Upper lobe of right lung (tissue), 1 donor: ENCODE measurements around the gene FEZF2. TPM values are rescaled to one million over a fixed set of nuclear protein-coding genes. Genes with fewer than 3 reads are reported as not detected.

Experiments used
- ATAC-seq: fragments of 200-7000 bp; cut with Tn5 transposase; one replicate; pipeline ENCODE4 v1.9.1; 2020; ENCODE audit warnings: mild to moderate bottlenecking, moderate library complexity
- DNase-seq: peaks from one replicate; pipeline ENCODE4 v3.0.0-alpha.2; 2020
- H3K27ac ChIP-seq: fragments of 200-600 bp; one replicate; pipeline ENCODE4 v1.8.0; 2022
- H3K27me3 ChIP-seq: fragments of 200-600 bp; one replicate; pipeline ENCODE4 v1.8.0; 2022; ENCODE audit warnings: mild to moderate bottlenecking
- H3K36me3 ChIP-seq: fragments of 200-600 bp; one replicate; pipeline ENCODE4 v1.8.0; 2022
- H3K4me1 ChIP-seq: fragments of 200-600 bp; one replicate; pipeline ENCODE4 v1.8.0; 2022
- H3K4me3 ChIP-seq: fragments of 200-600 bp; one replicate; pipeline ENCODE4 v1.8.0; 2022; ENCODE audit warnings: mild to moderate bottlenecking
- H3K9me3 ChIP-seq: fragments of 200-600 bp; one replicate; pipeline ENCODE4 v1.8.0; 2022
- intact Hi-C: fragments of 100-400 bp; cut with DNase I; formaldehyde crosslinking; loops from one replicate; pipeline ENCODE4 v1.11.0; 2022
- long read RNA-seq: library from polyadenylated mRNA; unstranded; transcript quantifications from one replicate; pipeline ENCODE4 v2.0.0, GENCODE V29; 2021
- total RNA-seq: library from RNA; stranded (reverse); fragmentation: NEBNext Ultra II Directional; extraction: Animal tissue kit (Norgen Biotek cat#: 25700); gene quantifications from one replicate; pipeline ENCODE4 v1.2.1, GENCODE V29; 2021
- TF ChIP-seq, protein P1 (sequence below): fragments of 200-600 bp; IDR thresholded peaks from one replicate; pipeline ENCODE4 v1.8.0; 2022; ENCODE audit warnings: antibody characterized with exemption
- donor health status: DM: no; HTN: yes; CAD: no; lungs with severe emphysema.

FEZF2 gene
- total RNA-seq: not detected
- long read RNA-seq: 0 reads

DNA sequence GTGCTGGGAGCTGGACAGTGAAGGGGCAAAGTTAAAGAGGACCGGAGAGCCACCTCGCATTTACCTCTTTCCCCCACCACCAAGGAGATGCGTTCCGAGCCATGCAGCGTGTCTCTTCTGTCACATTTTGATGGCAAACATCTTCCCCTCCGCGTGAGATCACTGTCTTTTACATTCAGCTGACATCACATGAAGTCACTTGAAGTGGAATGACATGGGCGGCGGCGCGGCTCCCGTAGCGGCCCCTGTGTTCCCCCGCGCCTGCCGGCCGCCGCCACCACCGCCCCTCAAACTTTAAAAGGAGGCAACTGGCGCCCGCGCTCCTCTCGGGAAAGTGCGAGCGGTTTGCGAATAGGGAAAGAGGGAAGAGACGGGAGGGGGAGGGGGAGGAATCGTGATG, at the start of gene FEZF2:
FEZF2 (minus strand) TSS at position 336 of the 400 bp plus-strand sequence. CDS start 682 bp downstream, outside the sequence.
- Histone ChIP-seq H3K9me3 (no peaks in the 10 kb centered on the region), H3K4me1 (peaks cover 11% of the 10 kb centered on the region), H3K27me3 (peaks cover 99% of the 10 kb centered on the region), H3K27ac (no peak within 1 kb of the TSS), H3K4me3 (peak within 1 kb of the TSS; percentile 16), H3K36me3 (no peaks in the 10 kb centered on the region)
- DNase-seq (no peak), ATAC-seq (no peak)
- intact Hi-C loops: no loop called here
- TF ChIP-seq, protein P1, sequence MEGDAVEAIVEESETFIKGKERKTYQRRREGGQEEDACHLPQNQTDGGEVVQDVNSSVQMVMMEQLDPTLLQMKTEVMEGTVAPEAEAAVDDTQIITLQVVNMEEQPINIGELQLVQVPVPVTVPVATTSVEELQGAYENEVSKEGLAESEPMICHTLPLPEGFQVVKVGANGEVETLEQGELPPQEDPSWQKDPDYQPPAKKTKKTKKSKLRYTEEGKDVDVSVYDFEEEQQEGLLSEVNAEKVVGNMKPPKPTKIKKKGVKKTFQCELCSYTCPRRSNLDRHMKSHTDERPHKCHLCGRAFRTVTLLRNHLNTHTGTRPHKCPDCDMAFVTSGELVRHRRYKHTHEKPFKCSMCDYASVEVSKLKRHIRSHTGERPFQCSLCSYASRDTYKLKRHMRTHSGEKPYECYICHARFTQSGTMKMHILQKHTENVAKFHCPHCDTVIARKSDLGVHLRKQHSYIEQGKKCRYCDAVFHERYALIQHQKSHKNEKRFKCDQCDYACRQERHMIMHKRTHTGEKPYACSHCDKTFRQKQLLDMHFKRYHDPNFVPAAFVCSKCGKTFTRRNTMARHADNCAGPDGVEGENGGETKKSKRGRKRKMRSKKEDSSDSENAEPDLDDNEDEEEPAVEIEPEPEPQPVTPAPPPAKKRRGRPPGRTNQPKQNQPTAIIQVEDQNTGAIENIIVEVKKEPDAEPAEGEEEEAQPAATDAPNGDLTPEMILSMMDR: no peak

DNA sequence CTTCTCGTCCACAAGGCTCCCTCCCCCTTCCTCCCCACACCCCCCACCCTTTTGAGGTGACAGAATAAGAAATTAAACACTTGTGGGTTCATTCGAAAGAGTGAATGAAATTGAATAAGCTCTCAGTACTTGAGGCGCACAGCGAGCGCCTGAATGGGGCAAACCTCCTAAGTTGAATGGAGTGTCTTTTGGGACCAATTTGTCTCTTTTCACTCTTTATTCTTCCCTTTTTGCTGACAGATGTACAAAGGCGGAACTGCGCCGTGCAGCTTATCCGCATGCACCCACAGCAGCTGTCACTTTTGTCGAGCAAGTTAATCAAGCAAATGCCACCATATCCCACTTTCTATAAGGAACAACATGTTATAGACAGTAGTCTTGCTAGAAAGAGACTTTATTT, 47.9 kb upstream of the FEZF2 start:
- Histone ChIP-seq H3K4me3 (no peak overlapping the region), H3K27me3 (no peaks in the 10 kb centered on the region), H3K9me3 (no peaks in the 10 kb centered on the region), H3K4me1 (no peaks in the 10 kb centered on the region), H3K27ac (no peak overlapping the region), H3K36me3 (no peaks in the 10 kb centered on the region)
- intact Hi-C loops: no loop called here
- DNase-seq (no peak), ATAC-seq (no peak)
- TF ChIP-seq, protein P1: no peak

DNA sequence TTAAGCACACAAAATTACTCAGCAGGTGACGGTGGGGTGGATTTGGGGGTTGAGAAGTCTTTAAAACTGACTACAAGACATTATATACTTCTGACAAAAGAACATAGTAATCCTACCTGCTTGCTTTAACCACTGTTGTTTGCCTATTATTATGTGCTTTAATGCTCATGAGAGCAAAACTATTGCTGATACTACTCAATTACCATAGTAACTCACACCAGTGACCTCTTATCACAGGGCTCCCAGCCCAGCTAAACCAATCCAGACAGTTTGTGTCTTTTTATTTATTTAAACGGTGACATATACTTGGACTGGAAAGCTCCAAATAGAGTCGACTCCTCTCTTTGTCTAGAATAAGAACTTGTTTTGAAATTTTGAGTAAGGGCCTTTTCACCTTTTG, 42.8 kb upstream of the FEZF2 start:
- Histone ChIP-seq H3K27me3 (no peaks in the 10 kb centered on the region), H3K36me3 (no peaks in the 10 kb centered on the region), H3K27ac (no peak overlapping the region), H3K4me3 (no peak overlapping the region), H3K4me1 (no peaks in the 10 kb centered on the region), H3K9me3 (no peaks in the 10 kb centered on the region)
- TF ChIP-seq, protein P1: no peak
- intact Hi-C loops: no loop called here
- ATAC-seq: no peak
- DNase-seq: no peak

DNA sequence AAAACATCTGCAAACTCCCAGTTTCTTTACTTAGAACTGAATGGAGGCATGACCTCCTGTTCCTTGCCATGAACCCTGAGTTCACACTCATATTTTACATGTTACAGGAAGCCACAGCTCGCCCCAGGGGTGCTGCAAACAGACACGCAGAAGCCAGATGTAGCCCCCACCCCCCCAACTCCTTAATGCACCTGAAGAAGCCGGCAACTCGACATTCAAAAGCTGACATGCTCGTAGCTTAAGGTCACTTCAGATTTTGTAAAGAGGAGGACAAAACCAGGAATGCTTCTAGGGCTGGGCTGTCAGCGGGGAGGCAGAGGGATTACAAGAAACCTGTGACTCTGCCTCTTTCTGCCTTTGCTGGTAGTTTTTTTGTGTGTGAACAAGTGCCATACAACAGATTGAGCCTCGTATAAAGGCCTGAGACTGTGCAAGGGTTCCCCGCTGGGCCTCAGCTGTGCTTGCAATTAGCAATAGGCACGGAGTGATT, 42.0 kb upstream of the FEZF2 start:
- H3K4me3 ChIP-seq: no peak overlapping the region
- H3K36me3 ChIP-seq: no peaks in the 10 kb centered on the region
- ATAC-seq (no peak), DNase-seq (no peak)
- H3K9me3 ChIP-seq: no peaks in the 10 kb centered on the region
- no peak overlapping the region for H3K27ac ChIP-seq
- intact Hi-C loops: no loop called here
- H3K4me1 ChIP-seq: no peaks in the 10 kb centered on the region
- H3K27me3 ChIP-seq: no peaks in the 10 kb centered on the region
- TF ChIP-seq, protein P1: no peak

DNA sequence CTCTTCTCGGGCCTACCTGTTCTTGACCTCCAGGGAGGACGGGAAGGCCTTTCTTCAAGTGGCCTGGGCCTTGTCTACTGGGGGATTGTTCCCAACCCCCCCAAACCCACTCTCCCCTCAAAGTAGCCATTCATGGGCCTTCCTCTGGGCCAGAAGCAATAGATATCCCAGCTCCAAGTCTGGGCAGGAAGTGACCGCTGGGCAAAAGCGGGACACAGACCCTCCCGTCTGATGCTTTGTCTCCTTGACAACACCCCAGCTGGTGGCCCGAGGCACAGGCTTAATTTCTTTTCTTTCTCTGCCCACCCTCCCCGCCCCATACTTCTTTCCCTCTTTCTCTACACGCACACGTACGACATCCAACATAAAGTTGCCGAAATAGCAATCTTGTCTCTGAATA, 41.4 kb upstream of the FEZF2 start:
- no peaks in the 10 kb centered on the region for H3K27me3 ChIP-seq
- ATAC-seq (no peak), DNase-seq (no peak)
- intact Hi-C loops: no loop called here
- no peak overlapping the region for H3K27ac ChIP-seq
- no peaks in the 10 kb centered on the region for H3K36me3 ChIP-seq
- H3K4me1 ChIP-seq: no peaks in the 10 kb centered on the region
- TF ChIP-seq, protein P1: no peak
- no peak overlapping the region for H3K4me3 ChIP-seq
- H3K9me3 ChIP-seq: no peaks in the 10 kb centered on the region

DNA sequence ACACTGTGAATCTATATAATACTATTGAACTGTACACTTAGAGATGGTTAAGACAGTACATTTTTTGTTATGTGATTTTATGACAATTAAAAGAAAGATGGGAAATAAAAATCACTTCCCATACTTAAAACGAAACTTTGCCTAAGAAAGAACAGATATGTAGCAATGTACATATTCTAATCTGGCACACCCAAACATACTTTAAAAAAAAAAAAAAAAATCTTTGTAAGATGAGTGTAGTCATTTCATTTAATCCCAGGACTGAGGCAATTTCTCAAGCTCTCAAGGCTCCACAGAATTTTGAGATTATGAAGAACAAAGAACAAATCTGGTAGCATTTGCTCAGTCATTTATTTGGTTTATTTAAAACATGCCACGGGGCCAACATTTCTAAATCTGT, 40.3 kb upstream of the FEZF2 start:
- H3K27me3 ChIP-seq: no peaks in the 10 kb centered on the region
- ATAC-seq: no peak
- no peak for DNase-seq
- no peak overlapping the region for H3K4me3 ChIP-seq
- TF ChIP-seq, protein P1: no peak
- no peaks in the 10 kb centered on the region for H3K36me3 ChIP-seq
- no peaks in the 10 kb centered on the region for H3K4me1 ChIP-seq
- intact Hi-C loops: no loop called here
- H3K9me3 ChIP-seq: no peaks in the 10 kb centered on the region
- H3K27ac ChIP-seq: no peak overlapping the region
